Measurements from ENCODE around the gene BTN2A1.
A peak's percentile ranks its signal among the peaks of the same experiment; 100 is the strongest.

Gene BTN2A1

GRCh38 chr6:26471970-26472369 lies 14.2 kb downstream of the BTN2A1 start:
- no peak for DNase-seq

DNA sequence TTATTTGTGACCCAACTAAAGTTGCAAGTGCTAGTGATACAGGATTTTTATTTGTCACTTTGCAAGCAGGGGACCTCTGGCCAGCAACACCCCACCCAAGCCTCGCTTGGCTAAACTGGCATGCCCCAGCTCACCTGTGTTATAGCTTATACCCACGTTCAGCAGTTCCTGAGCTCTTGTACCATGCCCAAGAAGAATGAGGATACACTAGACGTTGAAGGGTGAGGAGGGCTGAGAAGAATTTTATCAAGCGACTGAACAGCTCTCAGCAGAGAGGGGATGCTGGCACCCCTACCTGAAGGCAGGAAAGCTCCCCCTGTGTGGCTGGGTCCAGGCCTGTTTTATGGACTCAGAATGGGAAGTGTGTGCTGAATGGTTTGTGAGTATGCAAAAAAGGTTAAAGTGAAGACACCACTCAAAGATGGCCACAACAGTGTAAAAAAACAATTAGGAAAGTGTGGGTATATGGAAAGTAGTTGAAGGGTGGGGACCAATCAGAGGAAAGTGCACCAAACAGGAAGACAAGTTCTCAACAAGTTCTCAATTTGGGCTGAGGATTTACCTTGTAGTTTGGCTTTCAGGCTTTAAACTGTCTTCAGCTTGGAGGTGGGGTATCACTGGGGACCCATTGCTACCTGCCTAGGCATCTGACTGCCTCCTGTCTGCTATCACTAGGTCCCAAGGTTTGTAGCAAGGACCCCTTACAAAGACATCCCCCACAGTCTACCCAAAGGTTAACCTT lies 15.0 kb downstream of the BTN2A1 start:
- DNase-seq = peak in 1 of 5 donors; percentile 19

- DNase-seq = no peak
Observed at GRCh38 chr6:26473429-26473757, 15.6 kb downstream of the BTN2A1 start.

- DNase-seq = peak; percentile 57 to 97 (median 74)
Observed at GRCh38 chr6:26473758-26474438, 16.1 kb downstream of the BTN2A1 start.

DNA sequence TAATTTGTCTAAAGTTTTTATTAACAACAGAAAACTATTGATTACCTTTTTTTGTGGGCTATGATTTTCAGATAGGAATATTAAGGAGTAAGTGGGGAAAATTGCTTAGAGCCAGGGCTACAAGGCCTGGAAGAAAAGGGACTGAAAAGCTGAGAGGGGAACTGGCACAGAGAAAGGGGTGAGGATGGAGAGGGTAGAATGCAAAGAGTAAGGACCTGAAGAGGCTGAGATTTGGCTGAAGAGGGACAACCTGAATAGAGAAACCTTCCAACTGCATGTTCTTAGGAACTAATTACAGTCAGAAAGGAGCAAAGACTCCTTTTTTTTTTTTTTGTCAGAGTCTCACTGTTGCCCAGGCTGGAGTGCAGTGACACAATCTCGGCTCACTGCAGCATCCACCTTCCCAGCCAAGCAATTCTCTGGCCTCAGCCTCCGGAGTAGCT lies 16.7 kb downstream of the BTN2A1 start:
- no peak for DNase-seq

DNA sequence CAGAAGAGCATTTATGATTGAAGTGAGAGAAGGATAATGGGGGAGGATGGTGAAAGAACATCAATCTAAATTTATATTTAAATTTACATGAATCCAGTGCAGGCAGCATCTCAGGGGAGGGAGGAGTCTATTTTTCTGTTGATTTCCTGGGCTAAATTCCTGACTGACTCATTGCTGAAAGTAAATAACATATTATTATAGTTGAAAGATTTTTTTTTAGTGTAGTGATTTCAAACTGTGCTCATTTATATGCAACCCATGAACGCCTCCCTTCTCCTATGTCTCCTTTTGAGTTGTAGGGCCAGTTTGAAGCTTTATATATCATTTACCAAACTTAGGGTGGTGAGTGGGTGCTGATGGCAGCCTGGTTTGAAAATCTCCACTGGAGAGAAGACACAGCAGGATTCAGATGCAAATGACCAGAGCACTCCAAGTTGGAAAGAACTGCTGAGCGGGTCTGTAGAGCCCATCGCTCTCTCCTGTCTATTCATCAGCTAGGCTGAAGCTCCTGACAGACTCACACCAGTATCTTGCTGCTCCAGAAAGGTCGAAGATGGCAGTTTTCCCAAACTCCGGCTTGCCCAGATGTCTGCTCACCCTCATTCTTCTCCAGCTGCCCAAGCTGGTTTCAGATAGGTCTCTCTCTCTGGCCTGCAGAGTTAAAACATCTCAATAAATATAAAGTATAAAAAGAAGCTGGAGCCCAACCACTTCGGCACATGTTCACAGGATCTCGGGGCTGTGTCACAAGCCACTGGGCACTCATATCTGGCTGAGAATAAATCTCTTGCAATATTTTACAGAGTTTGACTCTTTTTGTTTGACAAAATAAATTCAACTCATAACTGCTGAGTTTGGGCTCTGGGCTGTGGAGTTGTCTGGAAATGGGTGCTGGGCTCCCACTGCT lies 18.3 kb downstream of the BTN2A1 start:
- DNase-seq = no peak

DNA sequence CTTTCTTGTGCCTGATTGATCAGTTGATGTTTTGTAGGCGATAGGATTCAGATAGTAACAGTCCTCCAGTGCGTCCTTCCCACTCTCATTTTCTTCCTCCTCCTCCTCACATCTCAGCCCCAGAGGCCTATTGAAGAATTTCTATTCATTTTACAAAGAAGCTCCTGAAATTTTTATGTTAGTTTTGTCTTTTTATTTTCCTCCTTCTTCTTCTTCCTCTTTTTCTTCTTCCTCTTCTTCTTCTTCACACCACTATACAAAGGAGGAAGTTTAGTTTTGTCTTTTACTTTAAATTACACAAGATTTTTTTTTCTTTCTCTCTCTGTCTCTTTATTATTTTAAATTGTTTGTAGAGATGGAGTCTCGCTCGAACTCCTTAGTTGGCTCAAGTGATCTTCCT lies 19.1 kb downstream of the BTN2A1 start:
- no peak for DNase-seq

GRCh38 chr6:26477426-26477825 lies 19.7 kb downstream of the BTN2A1 start:
- DNase-seq = no peak

DNA sequence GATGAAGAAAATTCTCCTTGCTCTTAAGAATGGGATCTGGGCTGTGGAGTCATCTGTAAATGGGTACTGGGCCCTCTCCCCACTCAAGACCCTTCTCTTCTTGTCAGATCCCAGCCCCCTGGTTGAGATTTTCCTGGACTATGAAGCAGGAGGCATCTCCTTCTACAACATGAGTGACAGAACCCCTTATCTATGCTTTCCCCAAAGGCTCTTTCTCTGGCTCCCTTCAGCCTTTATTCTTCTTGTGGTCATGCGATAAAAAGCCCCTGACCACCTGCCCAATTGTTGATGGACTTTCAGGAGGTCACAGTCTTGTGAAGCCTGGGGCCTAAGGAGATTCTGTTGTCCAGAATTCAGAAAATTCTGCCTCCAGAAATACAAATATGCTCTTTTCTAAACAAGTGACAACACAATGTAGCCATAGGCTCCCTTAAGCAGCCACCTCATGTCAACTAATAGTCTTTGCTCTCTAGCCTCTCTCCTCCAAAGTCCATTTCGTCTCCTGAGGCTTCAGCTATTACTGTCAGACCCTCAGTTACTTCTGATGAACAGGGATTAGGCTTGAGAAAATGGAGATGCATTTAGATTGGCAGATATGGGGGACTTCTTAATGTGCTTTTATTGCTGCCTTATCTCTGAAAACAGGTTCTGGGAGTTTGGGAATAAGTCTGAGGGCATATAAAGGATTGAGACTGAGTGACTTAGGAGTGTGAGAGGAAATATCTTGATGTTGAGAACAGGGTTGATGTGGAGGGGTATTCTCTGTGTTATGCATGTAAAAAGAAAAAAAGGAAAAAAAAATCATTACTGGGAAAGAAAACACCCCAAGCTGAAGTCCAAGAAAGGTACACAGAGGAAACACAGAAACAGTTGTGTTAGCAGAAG lies 20.6 kb downstream of the BTN2A1 start:
- no peak for DNase-seq

GRCh38 chr6:26478985-26479278 lies 21.2 kb downstream of the BTN2A1 start:
- DNase-seq = no peak

GRCh38 chr6:26482338-26482737 lies 24.6 kb downstream of the BTN2A1 start:
- no peak for DNase-seq

GRCh38 chr6:26483727-26484126 lies 26.0 kb downstream of the BTN2A1 start:
- DNase-seq = no peak

- no peak for DNase-seq
Observed at GRCh38 chr6:26484161-26484560, 26.4 kb downstream of the BTN2A1 start.

DNA sequence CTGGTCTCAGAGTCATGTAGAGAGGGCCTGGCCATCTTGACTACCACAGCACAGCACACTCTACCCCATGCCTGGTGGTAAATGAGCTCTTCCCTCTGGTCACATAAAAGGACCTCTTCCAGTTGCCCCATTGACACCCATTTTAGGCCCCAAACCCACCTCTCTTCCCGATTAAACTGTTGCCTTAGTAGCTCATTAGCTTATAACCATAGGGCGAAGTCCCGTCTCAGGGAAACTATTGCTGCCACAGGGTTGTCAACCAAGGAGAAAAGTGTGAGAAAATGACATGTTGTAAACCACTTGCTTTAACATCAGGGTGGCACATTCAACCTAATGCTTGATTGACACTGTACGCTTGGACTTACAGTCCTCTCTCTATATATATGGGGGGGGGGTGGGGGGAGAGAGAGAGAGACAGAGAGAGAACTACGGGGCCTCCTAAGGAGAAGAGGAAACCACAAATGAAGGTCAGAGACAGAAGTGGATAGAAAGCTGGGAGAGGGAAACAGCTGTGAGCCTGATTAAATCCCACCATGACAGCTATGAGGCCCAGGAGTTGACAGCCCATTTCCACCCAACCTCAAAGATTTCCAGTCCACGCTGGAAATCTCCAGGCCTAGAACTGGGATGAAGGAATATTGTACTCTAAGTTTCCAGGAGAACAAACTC lies 27.5 kb downstream of the BTN2A1 start:
- DNase-seq = no peak

DNA sequence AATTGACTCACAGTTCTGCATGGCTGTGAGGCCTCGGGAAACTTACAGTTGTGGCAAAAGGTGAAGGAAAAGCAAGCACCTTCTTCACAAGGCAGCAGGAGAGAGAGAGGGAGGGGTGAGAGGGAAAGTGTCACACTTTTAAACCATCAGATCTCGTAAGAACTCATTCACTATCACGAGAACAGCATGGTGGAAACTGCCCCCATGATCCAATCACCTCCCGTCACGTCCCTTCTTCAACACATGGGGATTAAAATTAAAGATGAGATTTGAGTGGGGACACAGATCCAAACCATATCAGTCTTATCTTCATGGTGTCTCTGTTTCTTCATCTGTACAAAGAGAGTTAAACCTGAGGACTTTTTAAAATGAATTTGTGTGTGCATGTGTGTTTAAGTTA lies 28.6 kb downstream of the BTN2A1 start:
- DNase-seq = no peak

GRCh38 chr6:26487466-26487865 lies 29.7 kb downstream of the BTN2A1 start:
- DNase-seq = no peak

DNA sequence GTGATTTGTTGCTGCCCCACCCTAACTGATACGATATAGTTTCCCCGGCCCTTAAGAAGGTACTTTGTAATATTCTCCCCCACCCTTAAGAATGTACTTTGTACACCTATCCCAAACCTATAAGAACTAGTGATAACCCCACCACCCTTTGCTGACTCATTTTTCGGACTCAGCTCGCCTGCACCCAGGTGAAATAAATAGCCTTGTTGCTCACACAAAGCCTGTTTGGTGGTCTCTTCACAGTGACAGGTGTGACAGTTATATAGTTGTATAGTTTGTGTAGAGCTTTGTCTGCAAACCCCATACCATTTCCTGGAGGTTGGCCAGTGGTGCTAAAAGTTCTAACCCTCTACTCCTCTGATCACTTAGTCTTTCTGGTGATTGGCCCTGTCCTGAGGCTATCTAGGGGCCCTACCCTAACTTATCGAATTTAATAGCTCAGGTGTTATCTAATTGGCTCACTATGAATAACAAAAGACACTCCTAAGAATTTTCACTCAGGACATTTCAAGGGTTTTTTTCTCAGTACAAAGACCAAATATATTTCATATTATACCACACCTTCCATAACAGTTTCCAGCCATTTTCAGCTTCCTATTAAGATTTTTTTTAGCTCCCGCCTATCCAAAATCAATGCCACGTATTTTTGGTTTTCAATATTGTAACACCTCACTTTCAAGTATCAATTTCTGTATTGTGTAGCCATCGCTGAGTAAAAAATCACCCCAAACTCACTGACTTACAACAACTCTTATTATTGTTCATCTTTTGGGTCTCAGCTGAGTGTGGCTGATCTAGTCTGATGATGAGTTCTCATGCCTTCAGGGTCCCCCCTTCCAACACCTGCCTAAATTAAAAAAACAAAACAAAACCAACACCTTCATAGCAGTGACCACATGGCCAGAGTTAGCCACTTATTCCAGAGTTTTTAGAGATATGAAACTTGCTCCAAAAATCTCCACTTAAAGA lies 32.5 kb downstream of the BTN2A1 start:
- no peak for DNase-seq

DNA sequence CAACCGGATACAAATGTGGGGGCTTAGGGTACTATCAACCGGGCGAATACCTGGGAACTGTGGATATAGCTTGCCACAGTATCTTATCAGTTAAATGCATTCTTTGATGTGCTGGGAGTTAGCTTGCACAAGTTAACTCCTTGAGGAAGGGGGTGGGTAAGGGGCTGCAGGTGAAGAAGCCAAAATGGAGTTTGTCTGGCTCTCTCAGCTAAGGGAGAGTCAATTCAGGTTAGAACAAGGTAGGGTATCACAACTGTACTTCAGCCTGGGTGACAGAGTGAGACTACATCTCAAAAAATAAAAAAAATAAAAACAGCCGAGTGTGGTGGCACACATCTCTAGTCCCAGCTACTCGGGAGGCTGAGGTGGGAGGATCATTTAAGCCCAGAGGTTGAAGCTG lies 33.8 kb downstream of the BTN2A1 start:
- DNase-seq = no peak

- DNase-seq = peak in 1 of 5 donors; percentile 17
Observed at GRCh38 chr6:26493258-26493657, 35.5 kb downstream of the BTN2A1 start.

DNA sequence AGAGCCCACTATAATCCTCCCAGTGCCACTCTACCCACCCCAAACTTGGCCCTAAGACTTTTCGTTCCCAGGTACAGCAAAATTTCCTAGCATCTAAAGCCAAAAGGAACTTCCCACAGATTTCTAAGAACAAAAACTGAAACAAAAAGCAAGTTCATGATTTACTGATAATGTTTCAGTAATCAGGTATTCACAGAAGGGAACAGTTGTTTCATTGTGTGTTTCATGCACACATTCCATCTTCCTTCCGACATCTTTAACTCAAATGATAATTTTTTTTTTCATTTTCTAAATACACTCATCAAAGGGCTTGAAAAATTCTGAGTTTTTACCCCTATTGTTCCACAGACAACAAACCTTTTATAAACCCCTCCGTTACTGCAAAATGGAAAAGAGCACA lies 36.4 kb downstream of the BTN2A1 start:
- no peak for DNase-seq

DNA sequence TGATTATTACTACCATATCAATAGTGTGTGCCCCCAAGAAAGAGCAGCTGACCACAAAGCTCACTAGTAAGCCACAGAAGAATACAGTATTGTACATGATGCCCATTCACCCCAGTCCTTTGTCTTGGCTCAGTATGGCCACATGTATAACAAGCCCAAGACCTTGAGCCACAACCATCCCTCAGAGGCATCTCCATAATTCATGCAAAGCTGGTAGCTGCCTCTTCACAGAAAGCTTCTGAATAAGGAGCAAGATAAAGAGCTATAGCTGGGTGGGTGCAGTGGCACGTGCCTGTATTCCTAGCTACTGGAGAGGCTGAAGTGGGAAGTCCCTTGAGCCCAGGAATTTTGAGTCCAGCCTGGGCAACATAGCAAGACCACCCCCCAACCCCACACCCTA lies 37.5 kb downstream of the BTN2A1 start:
- DNase-seq = no peak

Data from T-helper 1 cell (primary cell).